NCI-H2107 treated with DMSO at 0.1 percent for 48 hours (cell line): Measurements from ENCODE around the gene BANP.

Experiments used
- DNase-seq: peaks from one replicate; lab custom pipeline; 2025; ENCODE audit not compliant: unreplicated experiment; lab: John Stamatoyannopoulos, UW

BANP gene

GRCh38 chr16:87948735-87949070 is 2.5 kb upstream of the BANP start:
- DNase-seq, result no peak

- no peak for DNase-seq
Observed at GRCh38 chr16:87949071-87949744, 2.0 kb upstream of the BANP start.

GRCh38 chr16:87951552-87952538 is 611 bp downstream of the BANP start:
- DNase-seq, result no peak

GRCh38 chr16:87952751-87953150 is 1.5 kb downstream of the BANP start:
- DNase-seq, result no peak

- DNase-seq, result no peak
Observed at GRCh38 chr16:87953308-87954215, 2.3 kb downstream of the BANP start.

GRCh38 chr16:87954361-87954760 is 3.1 kb downstream of the BANP start:
- no peak for DNase-seq

GRCh38 chr16:87954826-87955225 is 3.6 kb downstream of the BANP start:
- DNase-seq, result no peak

GRCh38 chr16:87955302-87956097 is 4.3 kb downstream of the BANP start:
- DNase-seq, result no peak

- no peak for DNase-seq
Observed at GRCh38 chr16:87956098-87956364, 4.8 kb downstream of the BANP start.

GRCh38 chr16:87956365-87957231 is 5.4 kb downstream of the BANP start:
- peak; percentile 39 for DNase-seq

- no peak for DNase-seq
Observed at GRCh38 chr16:87957296-87958094, 6.3 kb downstream of the BANP start.

GRCh38 chr16:87958632-87959031 is 7.4 kb downstream of the BANP start:
- no peak for DNase-seq

- DNase-seq, result no peak
Observed at GRCh38 chr16:87959391-87959990, 8.3 kb downstream of the BANP start.

GRCh38 chr16:87960296-87960695 is 9.1 kb downstream of the BANP start:
- no peak for DNase-seq

- DNase-seq, result no peak
Observed at GRCh38 chr16:87960852-87961251, 9.6 kb downstream of the BANP start.

GRCh38 chr16:87961623-87962022 is 10.4 kb downstream of the BANP start:
- no peak for DNase-seq

- DNase-seq, result no peak
Observed at GRCh38 chr16:87963400-87963799, 12.2 kb downstream of the BANP start.

GRCh38 chr16:87964049-87964659 is 12.9 kb downstream of the BANP start:
- DNase-seq, result no peak
